ENCODE data around the gene TTLL8. TPM values are rescaled to one million over a fixed set of nuclear protein-coding genes. Genes with fewer than 3 reads are reported as not detected.

TTLL8 gene
- total RNA-seq, 1 experiment from 2014 or later = not detected

GRCh38 chr22:50045211-50046018 lies 12.7 kb downstream of the TTLL8 start:
- H3K9me2 ChIP-seq (replicated peaks; ENCODE audit: low read length) = no peaks in the 10 kb centered on the region
- ATAC-seq (no peak), DNase-seq (no peak)
- intact Hi-C loops (cut with micrococcal nuclease) = no loop called here
- BruUV-seq (replicated peaks) = no TSS peak
- H3K4me2 ChIP-seq (ENCODE audit: low read length) = no peak overlapping the region
- no peaks in the 10 kb centered on the region for H3K27me3 ChIP-seq (ENCODE audit: low read length)
- no peaks in the 10 kb centered on the region for H3K79me2 ChIP-seq (ENCODE audit: low read length)
- CTCF ChIA-PET = no interaction called here
- no peaks in the 10 kb centered on the region for H3K36me3 ChIP-seq (ENCODE audit: low read depth, low read length)
- H3K4me1 ChIP-seq (ENCODE audit: insufficient read depth, low read length) = no peaks in the 10 kb centered on the region
- no peak overlapping the region for H3K4me3 ChIP-seq (ENCODE audit: low read length)
- no peak overlapping the region for H3K9ac ChIP-seq (ENCODE audit: low read length)
- no peak overlapping the region for H3K27ac ChIP-seq (ENCODE audit: low read length)
- no peaks in the 10 kb centered on the region for H3K9me3 ChIP-seq (ENCODE audit: low read length)
- H2AFZ ChIP-seq (ENCODE audit: low read length) = no peak overlapping the region
- TF ChIP-seq EZH2 (IDR thresholded peaks at IDR 0.05; ENCODE audit: low read length, unreplicated experiment) (no peak), CTCF (conservative IDR thresholded peaks at IDR 0.05; ENCODE audit: low read depth, low read length) (no peak), EZH2phosphoT487 (IDR thresholded peaks at IDR 0.05; ENCODE audit: borderline replicate concordance, low read length) (no peak)
- no peaks in the 10 kb centered on the region for H4K20me1 ChIP-seq (ENCODE audit: low read length)
- H3F3A ChIP-seq (ENCODE audit: low read length, unreplicated experiment) = no peaks in the 10 kb centered on the region
- POLR2A ChIA-PET (ENCODE audit: unreplicated experiment) = no interaction called here

GRCh38 chr22:50044485-50045118 lies 13.5 kb downstream of the TTLL8 start:
- no peak overlapping the region for H3K4me3 ChIP-seq (ENCODE audit: low read length)
- DNase-seq (no peak), ATAC-seq (no peak)
- H3K9me2 ChIP-seq (replicated peaks; ENCODE audit: low read length) = no peaks in the 10 kb centered on the region
- no peak overlapping the region for H3K9ac ChIP-seq (ENCODE audit: low read length)
- ChIA-PET CTCF (no interaction called here), POLR2A (ENCODE audit: unreplicated experiment) (no interaction called here)
- no peaks in the 10 kb centered on the region for H4K20me1 ChIP-seq (ENCODE audit: low read length)
- intact Hi-C loops (cut with micrococcal nuclease) = no loop called here
- H3K36me3 ChIP-seq (ENCODE audit: low read depth, low read length) = no peaks in the 10 kb centered on the region
- no TSS peak for BruUV-seq (replicated peaks)
- no peak overlapping the region for H3K4me2 ChIP-seq (ENCODE audit: low read length)
- TF ChIP-seq EZH2phosphoT487 (IDR thresholded peaks at IDR 0.05; ENCODE audit: borderline replicate concordance, low read length) (no peak), CTCF (conservative IDR thresholded peaks at IDR 0.05; ENCODE audit: low read depth, low read length) (no peak), EZH2 (IDR thresholded peaks at IDR 0.05; ENCODE audit: low read length, unreplicated experiment) (no peak)
- no peak overlapping the region for H2AFZ ChIP-seq (ENCODE audit: low read length)
- H3K27ac ChIP-seq (ENCODE audit: low read length) = no peak overlapping the region
- H3K4me1 ChIP-seq (ENCODE audit: insufficient read depth, low read length) = no peaks in the 10 kb centered on the region
- H3K27me3 ChIP-seq (ENCODE audit: low read length) = no peaks in the 10 kb centered on the region
- no peaks in the 10 kb centered on the region for H3F3A ChIP-seq (ENCODE audit: low read length, unreplicated experiment)
- no peaks in the 10 kb centered on the region for H3K79me2 ChIP-seq (ENCODE audit: low read length)
- H3K9me3 ChIP-seq (ENCODE audit: low read length) = no peaks in the 10 kb centered on the region

Measured in PC-3 (cell line).